OCI-LY1 (cell line): Measurements from ENCODE around the gene KRTAP25-1.

Experiments
- H2AFZ ChIP-seq: fragments of 200-600 bp; sonication (generic), shearing (Covaris generic); 2 replicates; pipeline ENCODE4 v1.6.0; 2014; ENCODE audit warnings: antibody characterized with exemption, mild to moderate bottlenecking, low read length
- H3F3A ChIP-seq: fragments of 200-600 bp; sonication (generic), shearing (Covaris generic); 2 replicates; pipeline ENCODE4 v1.6.0; 2014; ENCODE audit warnings: mild to moderate bottlenecking, antibody characterized with exemption, low read length, moderate library complexity; ENCODE audit not compliant: insufficient read depth
- H3K27ac ChIP-seq: fragments of 200-600 bp; sonication (generic); 2 replicates; pipeline ENCODE4 v1.5.1; 2014; ENCODE audit warnings: low read length, mixed run types, mild to moderate bottlenecking, low read depth; ENCODE audit not compliant: poor library complexity, severe bottlenecking
- H3K27me3 ChIP-seq: fragments of 200-600 bp; sonication (generic); 2 replicates; pipeline ENCODE4 v1.6.0; 2014; ENCODE audit warnings: antibody characterized with exemption, mild to moderate bottlenecking, low read length, moderate library complexity; ENCODE audit not compliant: insufficient read depth
- H3K36me3 ChIP-seq: fragments of 200-600 bp; sonication (generic); 2 replicates; pipeline ENCODE4 v1.6.1; 2014; ENCODE audit warnings: mild to moderate bottlenecking, antibody characterized with exemption, low read length, moderate library complexity, mixed read lengths; ENCODE audit not compliant: insufficient read depth
- H3K4me1 ChIP-seq: fragments of 200-600 bp; sonication (generic); 2 replicates; pipeline ENCODE4 v1.5.1; 2014; ENCODE audit warnings: mild to moderate bottlenecking, low read length, moderate library complexity; ENCODE audit not compliant: insufficient read depth, severe bottlenecking
- H3K4me2 ChIP-seq: fragments of 200-600 bp; sonication (generic), shearing (Covaris generic); 2 replicates; pipeline ENCODE4 v1.6.1; 2014; ENCODE audit warnings: low read length
- H3K4me3 ChIP-seq: fragments of 200-600 bp; sonication (generic); 2 replicates; pipeline ENCODE4 v1.5.1; 2014; ENCODE audit warnings: low read length, low read depth, mild to moderate bottlenecking, mixed read lengths; ENCODE audit not compliant: poor library complexity, severe bottlenecking
- H3K79me2 ChIP-seq: fragments of 200-600 bp; shearing (Covaris generic); 2 replicates; pipeline ENCODE4 v1.6.1; 2016; ENCODE audit warnings: mixed run types, low read length, mixed read lengths; ENCODE audit not compliant: insufficient read depth
- H3K9ac ChIP-seq: fragments of 200-600 bp; sonication (generic), shearing (Covaris generic); 2 replicates; pipeline ENCODE4 v1.6.1; 2014; ENCODE audit warnings: mild to moderate bottlenecking, low read length, mixed read lengths
- H3K9me2 ChIP-seq: fragments of 200-600 bp; sonication (generic), shearing (Covaris generic); 2 replicates; pipeline ENCODE4 v1.6.1; 2014; ENCODE audit warnings: low read depth, mild to moderate bottlenecking, low read length, mixed read lengths
- H3K9me3 ChIP-seq: fragments of 200-600 bp; shearing (Covaris generic); 2 replicates; pipeline ENCODE4 v1.6.1; 2014; ENCODE audit warnings: low read length, mixed read lengths
- H4K20me1 ChIP-seq: fragments of 200-600 bp; sonication (generic), shearing (Covaris generic); 2 replicates; pipeline ENCODE4 v1.6.0; 2016; ENCODE audit warnings: mild to moderate bottlenecking, low read length; ENCODE audit not compliant: insufficient read depth
- CTCF ChIP-seq: fragments of 200-600 bp; sonication (generic), shearing (Covaris generic); IDR thresholded peaks from 2 replicates; pipeline ENCODE4 v1.5.1; 2017; ENCODE audit warnings: mild to moderate bottlenecking, antibody characterized with exemption, low read length, moderate library complexity, mixed read lengths
- EZH2 ChIP-seq: fragments of 200-600 bp; sonication (generic), shearing (Covaris generic); IDR thresholded peaks from 2 replicates; pipeline ENCODE4 v1.8.0; 2017; ENCODE audit warnings: borderline replicate concordance, mixed run types, mild to moderate bottlenecking, antibody characterized with exemption, low read length, moderate library complexity, mixed read lengths

The KRTAP25-1 gene

GRCh38 chr21:30320215-30320614 is 30.9 kb upstream of the KRTAP25-1 start, which contains the start of gene KRTAP26-1:
TSS of gene KRTAP26-1 (minus strand) at chr21:30320315. CDS start at chr21:30320035, 280 bp downstream.
- H3K27ac ChIP-seq: no peak within 1 kb of the TSS
- H3K9ac ChIP-seq: no peak within 1 kb of the TSS
- no peaks in the 10 kb centered on the region for H3K79me2 ChIP-seq
- H3K4me2 ChIP-seq: no peak within 1 kb of the TSS
- no peak within 1 kb of the TSS for H2AFZ ChIP-seq
- no peak within 1 kb of the TSS for H3K4me3 ChIP-seq
- no peaks in the 10 kb centered on the region for H3F3A ChIP-seq
- TF ChIP-seq EZH2 (no peak), CTCF (no peak)
- H3K9me2 ChIP-seq: no peaks in the 10 kb centered on the region
- H4K20me1 ChIP-seq: no peaks in the 10 kb centered on the region
- no peaks in the 10 kb centered on the region for H3K4me1 ChIP-seq
- no peaks in the 10 kb centered on the region for H3K9me3 ChIP-seq
- H3K27me3 ChIP-seq: no peaks in the 10 kb centered on the region
- H3K36me3 ChIP-seq: no peaks in the 10 kb centered on the region

GRCh38 chr21:30315701-30316100 is 26.4 kb upstream of the KRTAP25-1 start:
- Histone ChIP-seq H3K79me2 (no peaks in the 10 kb centered on the region), H3K27ac (no peak overlapping the region)

GRCh38 chr21:30306884-30307283 is 17.6 kb upstream of the KRTAP25-1 start:
- no peaks in the 10 kb centered on the region for H4K20me1 ChIP-seq
- H3K9ac ChIP-seq: no peak overlapping the region
- no peaks in the 10 kb centered on the region for H3F3A ChIP-seq
- no peak overlapping the region for H3K4me3 ChIP-seq
- no peaks in the 10 kb centered on the region for H3K9me3 ChIP-seq
- H3K79me2 ChIP-seq: no peaks in the 10 kb centered on the region
- H3K9me2 ChIP-seq: no peaks in the 10 kb centered on the region
- no peaks in the 10 kb centered on the region for H3K36me3 ChIP-seq
- no peak for TF ChIP-seq CTCF
- TF ChIP-seq EZH2: no peak
- no peak overlapping the region for H3K27ac ChIP-seq
- no peak overlapping the region for H3K4me2 ChIP-seq
- H3K27me3 ChIP-seq: no peaks in the 10 kb centered on the region
- H3K4me1 ChIP-seq: no peaks in the 10 kb centered on the region
- no peak overlapping the region for H2AFZ ChIP-seq

More at GRCh38 chr21:30315701-30316100, 26.4 kb upstream of the KRTAP25-1 start:
- no peaks in the 10 kb centered on the region for H3F3A ChIP-seq
- H3K36me3 ChIP-seq: no peaks in the 10 kb centered on the region
- no peaks in the 10 kb centered on the region for H3K9me3 ChIP-seq
- no peak overlapping the region for H3K9ac ChIP-seq
- H4K20me1 ChIP-seq: no peaks in the 10 kb centered on the region
- TF ChIP-seq CTCF: no peak
- no peaks in the 10 kb centered on the region for H3K27me3 ChIP-seq
- no peak overlapping the region for H2AFZ ChIP-seq
- H3K4me2 ChIP-seq: no peak overlapping the region
- H3K4me1 ChIP-seq: no peaks in the 10 kb centered on the region
- no peak overlapping the region for H3K4me3 ChIP-seq
- H3K9me2 ChIP-seq: no peaks in the 10 kb centered on the region
